MCF 10A (cell line): Measurements from ENCODE around the gene ZNF768. TPM values are rescaled to one million over a fixed set of nuclear protein-coding genes. Genes with fewer than 3 reads are reported as not detected.
"Not testable (repeated sequence)": the region's sequence is repeated elsewhere in the genome, so short reads cannot be mapped to it uniquely, and the experiment has no call there.

Source experiments
- BruUV-seq: library from RNA; stranded (reverse); fragments of 400-500 nt; replicated peaks from 2 replicates; lab custom pipeline; 2021; lab: Mats Ljungman, UMichigan
- CTCF ChIA-PET: fragments of 300-600 bp; sonication (Branson Sonifier 250); formaldehyde crosslinking; extraction: SDS; loops from one replicate; lab custom pipeline; 2021; ENCODE audit warnings: antibody characterized with exemption, inconsistent platforms; lab: Yijun Ruan, JAX
- POLR2A ChIA-PET: fragments of 300-600, 350-650 bp; sonication (Branson Sonifier 250); formaldehyde crosslinking; extraction: SDS; loops from one replicate; lab custom pipeline; 2020; ENCODE audit warnings: antibody characterized with exemption, inconsistent platforms; lab: Yijun Ruan, JAX
- DNase-seq: peaks from one replicate; pipeline ENCODE4 v3.0.0-alpha.2; 2018; ENCODE audit not compliant: unreplicated experiment
- H3K27ac Mint-ChIP-seq: one replicate; pipeline ENCODE4 v1.8.0; 2022; ENCODE audit warnings: mild to moderate bottlenecking, low read depth, mixed read lengths; ENCODE audit not compliant: unreplicated experiment
- H3K27me3 Mint-ChIP-seq: one replicate; pipeline ENCODE4 v1.8.0; 2022; ENCODE audit warnings: mixed read lengths; ENCODE audit not compliant: insufficient read depth, unreplicated experiment
- H3K36me3 Mint-ChIP-seq: one replicate; pipeline ENCODE4 v1.8.0; 2022; ENCODE audit warnings: mild to moderate bottlenecking, moderate library complexity, mixed read lengths; ENCODE audit not compliant: insufficient read depth, unreplicated experiment
- H3K4me1 Mint-ChIP-seq: one replicate; pipeline ENCODE4 v1.8.0; 2022; ENCODE audit warnings: mixed read lengths; ENCODE audit not compliant: insufficient read depth, unreplicated experiment
- H3K4me3 Mint-ChIP-seq: one replicate; pipeline ENCODE4 v1.8.0; 2022; ENCODE audit warnings: mild to moderate bottlenecking, moderate library complexity, mixed read lengths; ENCODE audit not compliant: unreplicated experiment
- H3K9me3 Mint-ChIP-seq: one replicate; pipeline ENCODE4 v1.8.0; 2022; ENCODE audit warnings: mixed read lengths; ENCODE audit not compliant: unreplicated experiment
- intact Hi-C: fragments of 100-400 bp; cut with micrococcal nuclease; formaldehyde crosslinking; loops from 2 replicates; pipeline ENCODE4 v1.14.1; 2022
- total RNA-seq: library from RNA; stranded (reverse); gene quantifications from 2 replicates; pipeline ENCODE4 v1.2.3, GENCODE V29; 2022
- TF ChIP-seq, protein P1 (sequence below): fragments of 200-600 bp; IDR thresholded peaks from one replicate; pipeline ENCODE4 v1.8.0; 2022; ENCODE audit warnings: antibody characterized with exemption, mild to moderate bottlenecking; ENCODE audit not compliant: unreplicated experiment

The ZNF768 gene
- total RNA-seq, 1 experiment from 2014 or later: 39.3 TPM

GRCh38 chr16:30523768-30524574 lies 2.4 kb downstream of the ZNF768 start:
- Mint-ChIP-seq H3K4me3 (no peak overlapping the region), H3K4me1 (peaks cover 23% of the 10 kb centered on the region), H3K27ac (no peak overlapping the region), H3K9me3 (no peaks in the 10 kb centered on the region), H3K36me3 (peaks cover 13% of the 10 kb centered on the region), H3K27me3 (no peaks in the 10 kb centered on the region)
- intact Hi-C loops: no loop called here
- CTCF ChIA-PET: interaction anchor here (0.6 to 1.5 kb wide), 3 partner anchors 12 to 94 kb away, joined by 3 to 8 read pairs (median 6); partner anchors contain the start of genes DCTPP1 and ZNF747
- DNase-seq: no peak
- POLR2A ChIA-PET: interaction anchor here (1.3 to 1.9 kb wide), 4 partner anchors 14 to 95 kb away, joined by 4 to 6 read pairs (median 5); partner anchors contain the start of gene DCTPP1
- no TSS peak for BruUV-seq
- TF ChIP-seq, protein P1, sequence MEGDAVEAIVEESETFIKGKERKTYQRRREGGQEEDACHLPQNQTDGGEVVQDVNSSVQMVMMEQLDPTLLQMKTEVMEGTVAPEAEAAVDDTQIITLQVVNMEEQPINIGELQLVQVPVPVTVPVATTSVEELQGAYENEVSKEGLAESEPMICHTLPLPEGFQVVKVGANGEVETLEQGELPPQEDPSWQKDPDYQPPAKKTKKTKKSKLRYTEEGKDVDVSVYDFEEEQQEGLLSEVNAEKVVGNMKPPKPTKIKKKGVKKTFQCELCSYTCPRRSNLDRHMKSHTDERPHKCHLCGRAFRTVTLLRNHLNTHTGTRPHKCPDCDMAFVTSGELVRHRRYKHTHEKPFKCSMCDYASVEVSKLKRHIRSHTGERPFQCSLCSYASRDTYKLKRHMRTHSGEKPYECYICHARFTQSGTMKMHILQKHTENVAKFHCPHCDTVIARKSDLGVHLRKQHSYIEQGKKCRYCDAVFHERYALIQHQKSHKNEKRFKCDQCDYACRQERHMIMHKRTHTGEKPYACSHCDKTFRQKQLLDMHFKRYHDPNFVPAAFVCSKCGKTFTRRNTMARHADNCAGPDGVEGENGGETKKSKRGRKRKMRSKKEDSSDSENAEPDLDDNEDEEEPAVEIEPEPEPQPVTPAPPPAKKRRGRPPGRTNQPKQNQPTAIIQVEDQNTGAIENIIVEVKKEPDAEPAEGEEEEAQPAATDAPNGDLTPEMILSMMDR: no peak

GRCh38 chr16:30522702-30523463 lies 3.5 kb downstream of the ZNF768 start:
- peaks cover 11% of the 10 kb centered on the region for H3K36me3 Mint-ChIP-seq
- H3K4me1 Mint-ChIP-seq: peaks cover 21% of the 10 kb centered on the region
- H3K4me3 Mint-ChIP-seq: not testable (repeated sequence)

GRCh38 chr16:30521873-30522641 lies 4.3 kb downstream of the ZNF768 start:
- H3K4me1 Mint-ChIP-seq: peaks cover 14% of the 10 kb centered on the region
- H3K27ac Mint-ChIP-seq: no peak overlapping the region
- H3K4me3 Mint-ChIP-seq: no peak overlapping the region
- ChIA-PET CTCF (interaction anchor here (0.6 to 1.3 kb wide), 3 partner anchors 23 to 92 kb away, joined by 3 to 5 read pairs (median 3); partner anchors contain the start of gene DCTPP1), POLR2A (interaction anchor here (1.1 to 1.5 kb wide), 2 partner anchors 49 to 87 kb away, joined by 3 to 4 read pairs; no protein-coding TSS in a partner anchor)
- intact Hi-C loops: no loop called here
- TF ChIP-seq, protein P1: no peak
- no peak for DNase-seq
- H3K27me3 Mint-ChIP-seq: no peaks in the 10 kb centered on the region
- BruUV-seq: no TSS peak
- peaks cover 3% of the 10 kb centered on the region for H3K36me3 Mint-ChIP-seq
- H3K9me3 Mint-ChIP-seq: no peaks in the 10 kb centered on the region

More at GRCh38 chr16:30522702-30523463, 3.5 kb downstream of the ZNF768 start:
- DNase-seq, H3K27me3 Mint-ChIP-seq, BruUV-seq, H3K27ac Mint-ChIP-seq, H3K9me3 Mint-ChIP-seq, intact Hi-C loops: not testable (repeated sequence)
- POLR2A ChIA-PET: interaction anchor here (1.1 to 1.5 kb wide), 2 partner anchors 49 to 87 kb away, joined by 3 to 4 read pairs; no protein-coding TSS in a partner anchor
- CTCF ChIA-PET: interaction anchor here (1.0 to 1.3 kb wide), 2 partner anchors 24 to 93 kb away, joined by 3 to 5 read pairs; partner anchors contain the start of gene DCTPP1

DNA sequence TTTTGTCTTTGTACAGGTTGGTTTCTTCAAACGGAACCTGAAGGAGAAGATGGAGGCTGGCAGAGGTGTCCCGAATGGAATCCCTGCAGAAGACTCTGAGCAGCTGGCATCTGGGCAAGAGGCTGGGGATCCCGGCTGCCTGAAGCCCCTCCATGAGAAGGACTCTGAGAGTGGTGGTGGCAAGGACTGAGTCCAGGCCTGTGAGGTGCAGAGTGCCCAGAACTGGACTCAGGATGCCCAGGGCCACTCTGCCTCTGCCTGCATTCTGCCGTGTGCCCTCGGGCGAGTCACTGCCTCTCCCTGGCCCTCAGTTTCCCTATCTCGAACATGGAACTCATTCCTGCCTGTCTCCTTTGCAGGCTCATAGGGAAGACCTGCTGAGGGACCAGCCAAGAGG lies 4.9 kb downstream of the ZNF768 start:
- Mint-ChIP-seq H3K27me3 (no peaks in the 10 kb centered on the region), H3K9me3 (no peaks in the 10 kb centered on the region), H3K4me1 (peaks cover 14% of the 10 kb centered on the region), H3K4me3 (no peak overlapping the region), H3K27ac (no peak overlapping the region), H3K36me3 (no peaks in the 10 kb centered on the region)
- no TSS peak for BruUV-seq
- intact Hi-C loops: no loop called here
- POLR2A ChIA-PET: no interaction called here
- CTCF ChIA-PET: interaction anchor here (0.6 to 1.3 kb wide), 2 partner anchors 23 to 29 kb away, joined by 3 to 5 read pairs; no protein-coding TSS in a partner anchor
- no peak for DNase-seq
- TF ChIP-seq, protein P1: no peak
